HS-27A (cell line): Measurements from ENCODE around the gene HSD11B1.
"Not testable (repeated sequence)": the region's sequence is repeated elsewhere in the genome, so short reads cannot be mapped to it uniquely, and the experiment has no call there.

Experiments used
- DNase-seq: peaks from one replicate; pipeline ENCODE4 v3.0.0-alpha.2; 2012; ENCODE audit warnings: low read depth, missing footprints

Gene HSD11B1

GRCh38 chr1:209691237-209691636, 13.4 kb upstream of the HSD11B1 start:
- no peak for DNase-seq

- DNase-seq, result no peak
Measured at GRCh38 chr1:209692296-209692695, 12.3 kb upstream of the HSD11B1 start.

GRCh38 chr1:209692745-209693504, 11.7 kb upstream of the HSD11B1 start:
- DNase-seq, result peak; percentile 50

- no peak for DNase-seq
Measured at GRCh38 chr1:209696673-209697072, 8.0 kb upstream of the HSD11B1 start.

- DNase-seq, result no peak
Measured at GRCh38 chr1:209697126-209697525, 7.5 kb upstream of the HSD11B1 start.

- not testable (repeated sequence) for DNase-seq
Measured at GRCh38 chr1:209700686-209701085, 4.0 kb upstream of the HSD11B1 start.

GRCh38 chr1:209702832-209703231, 1.8 kb upstream of the HSD11B1 start:
- DNase-seq, result no peak

GRCh38 chr1:209703834-209704504, 677 bp upstream of the HSD11B1 start:
- DNase-seq, result no peak

- DNase-seq, result no peak
Measured at GRCh38 chr1:209705033-209705598, 470 bp downstream of the HSD11B1 start.

- DNase-seq, result no peak
Measured at GRCh38 chr1:209706622-209707021, 2.0 kb downstream of the HSD11B1 start.

GRCh38 chr1:209707308-209707707, 2.7 kb downstream of the HSD11B1 start:
- DNase-seq, result no peak

- DNase-seq, result no peak
Measured at GRCh38 chr1:209708297-209708696, 3.7 kb downstream of the HSD11B1 start.

GRCh38 chr1:209710093-209710492, 5.4 kb downstream of the HSD11B1 start:
- DNase-seq, result no peak

- DNase-seq, result no peak
Measured at GRCh38 chr1:209710847-209711246, 6.2 kb downstream of the HSD11B1 start.

GRCh38 chr1:209714338-209714737, 9.7 kb downstream of the HSD11B1 start:
- DNase-seq, result no peak

GRCh38 chr1:209715314-209715713, 10.7 kb downstream of the HSD11B1 start:
- DNase-seq, result no peak

- no peak for DNase-seq
Measured at GRCh38 chr1:209717818-209718217, 13.2 kb downstream of the HSD11B1 start.

- DNase-seq, result no peak
Measured at GRCh38 chr1:209720326-209720725, 15.7 kb downstream of the HSD11B1 start.

- no peak for DNase-seq
Measured at GRCh38 chr1:209720826-209721225, 16.2 kb downstream of the HSD11B1 start.

- DNase-seq, result no peak
Measured at GRCh38 chr1:209721323-209721722, 16.7 kb downstream of the HSD11B1 start.

- no peak for DNase-seq
Measured at GRCh38 chr1:209723265-209723664, 18.6 kb downstream of the HSD11B1 start.

GRCh38 chr1:209723756-209724693, 19.4 kb downstream of the HSD11B1 start:
- DNase-seq, result no peak
